CD4-positive, alpha-beta memory T cell (primary cell): Measurements from ENCODE around the gene GNG7. TPM values are rescaled to one million over a fixed set of nuclear protein-coding genes. Genes with fewer than 3 reads are reported as not detected.

Experiments used
- CTCF ChIA-PET: fragments of 350-600 bp; sonication (Branson Sonifier 250); formaldehyde crosslinking; loops from one replicate; lab custom pipeline; 2021; ENCODE audit warnings: inconsistent platforms; ENCODE audit not compliant: partially characterized antibody; lab: Charles Lee
- POLR2A ChIA-PET: fragments of 350-600 bp; sonication (Branson Sonifier 250); formaldehyde crosslinking; loops from one replicate; lab custom pipeline; 2021; ENCODE audit not compliant: partially characterized antibody; lab: Charles Lee
- DNase-seq, 5 donors: peaks; one replicate each; pipeline versions ENCODE4 v3.0.0 to v3.0.0-alpha.2; 2020 to 2022; ENCODE audit warnings: mixed read lengths in 1 of 5
- H3K27ac ChIP-seq: one replicate; pipeline ENCODE4 v1.7.0; 2013; ENCODE audit warnings: low read depth, low read length
- H3K27me3 ChIP-seq: 2 replicates; pipeline ENCODE4 v1.7.0; 2013; ENCODE audit warnings: mild to moderate bottlenecking, low read length, moderate library complexity; ENCODE audit not compliant: insufficient read depth
- H3K36me3 ChIP-seq: 2 replicates; pipeline ENCODE4 v1.7.0; 2013; ENCODE audit warnings: mild to moderate bottlenecking, low read length, moderate library complexity; ENCODE audit not compliant: insufficient read depth
- H3K4me1 ChIP-seq: 2 replicates; pipeline ENCODE4 v1.7.0; 2013; ENCODE audit warnings: mild to moderate bottlenecking, low read length, moderate library complexity; ENCODE audit not compliant: insufficient read depth
- H3K4me3 ChIP-seq, 2 donors: one replicate each; pipeline ENCODE4 v1.7.0; 2013; ENCODE audit warnings: low read length in 2 of 2, mild to moderate bottlenecking in 1 of 2
- H3K9me3 ChIP-seq, 2 donors: one replicate each; pipeline ENCODE4 v1.7.0; 2013; ENCODE audit warnings: low read length in 2 of 2, control low read depth in 1 of 2; ENCODE audit not compliant: control insufficient read depth in 1 of 2
- H3K27ac Mint-ChIP-seq, 7 donors: one replicate each; pipeline ENCODE4 v1.8.0; 2020 to 2021; ENCODE audit warnings: mixed read lengths in 7 of 7, mild to moderate bottlenecking in 6 of 7, inconsistent platforms in 3 of 7, moderate library complexity in 3 of 7
- H3K27me3 Mint-ChIP-seq, 2 donors: one replicate each; pipeline ENCODE4 v1.8.0; 2020 to 2021; ENCODE audit warnings: mixed read lengths in 2 of 2
- H3K36me3 Mint-ChIP-seq, 2 donors: one replicate each; pipeline ENCODE4 v1.8.0; 2020 to 2021; ENCODE audit warnings: mixed read lengths in 2 of 2, inconsistent platforms in 1 of 2, mild to moderate bottlenecking in 1 of 2
- H3K4me1 Mint-ChIP-seq, 4 donors: one replicate each; pipeline ENCODE4 v1.8.0; 2020 to 2021; ENCODE audit warnings: mixed read lengths in 4 of 4, mild to moderate bottlenecking in 1 of 4
- H3K4me3 Mint-ChIP-seq, 8 donors: one replicate each; pipeline ENCODE4 v1.8.0; 2020 to 2021; ENCODE audit warnings: mixed read lengths in 8 of 8, mild to moderate bottlenecking in 7 of 8, moderate library complexity in 6 of 8, inconsistent platforms in 3 of 8
- H3K9me3 Mint-ChIP-seq, 8 donors: one replicate each; pipeline ENCODE4 v1.8.0; 2020 to 2021; ENCODE audit warnings: mixed read lengths in 8 of 8, mild to moderate bottlenecking in 5 of 8, inconsistent platforms in 3 of 8, moderate library complexity in 1 of 8
- intact Hi-C: fragments of 100-400 bp; cut with micrococcal nuclease; formaldehyde crosslinking; loops from one replicate; pipeline ENCODE4 v1.15.1; 2023
- polyA plus RNA-seq, 2 donors: library from polyadenylated mRNA; unstranded; fragments of 300-500 nt; fragmentation: Illumina TruSeq; gene quantifications; one replicate each; pipeline ENCODE4 v1.2.3, GENCODE V29; 2021
- total RNA-seq, 2 experiments: library from RNA; stranded (reverse); gene quantifications; one replicate each; pipeline ENCODE4 v1.2.3, GENCODE V29; 2021

GNG7 gene
- total and polyA plus RNA-seq, 4 experiments from 2014 or later = 1.9 to 4.2 (median 3.2) TPM

DNA sequence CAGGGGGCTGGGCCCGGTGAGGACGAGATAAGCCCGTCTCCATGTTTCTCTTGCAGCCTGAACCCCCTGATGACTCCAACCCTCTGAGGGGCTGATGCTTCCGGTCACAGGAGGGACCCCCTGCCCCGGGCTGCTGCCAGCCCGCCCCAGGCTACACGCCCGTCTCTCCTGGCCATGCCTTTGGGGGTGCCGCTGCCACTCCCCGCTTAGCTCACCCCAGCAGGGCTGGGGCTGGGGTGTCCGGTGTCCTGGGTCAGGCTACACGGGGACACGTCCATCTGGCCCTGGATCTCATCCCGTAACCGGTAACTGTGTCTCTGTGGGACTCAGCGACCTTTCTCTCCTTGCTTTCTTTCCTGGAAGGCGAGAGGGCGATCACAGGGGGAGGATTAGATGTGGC is 185.8 kb downstream of the GNG7 start:
- Histone ChIP-seq H3K4me3 (no peak overlapping the region), H3K9me3 (no peaks in the 10 kb centered on the region), H3K27me3 (no peaks in the 10 kb centered on the region), H3K36me3 (no peaks in the 10 kb centered on the region), H3K4me1 (peaks cover 9% of the 10 kb centered on the region), H3K27ac (no peak overlapping the region)
- no peaks in the 10 kb centered on the region for H3K27me3 Mint-ChIP-seq
- no peak overlapping the region for H3K27ac Mint-ChIP-seq
- intact Hi-C loops = no loop called here
- CTCF ChIA-PET = no interaction called here
- POLR2A ChIA-PET = interaction anchor here (2.4 kb wide), 1 partner anchor 40 kb away, joined by 9 read pairs; the partner anchor contains the start of gene GADD45B
- H3K9me3 Mint-ChIP-seq = no peaks in the 10 kb centered on the region
- peaks cover 0 to 10% (median 2%) of the 10 kb centered on the region in 4 donors for H3K4me1 Mint-ChIP-seq
- no peaks in the 10 kb centered on the region for H3K36me3 Mint-ChIP-seq
- no peak overlapping the region for H3K4me3 Mint-ChIP-seq
- no peak for DNase-seq

DNA sequence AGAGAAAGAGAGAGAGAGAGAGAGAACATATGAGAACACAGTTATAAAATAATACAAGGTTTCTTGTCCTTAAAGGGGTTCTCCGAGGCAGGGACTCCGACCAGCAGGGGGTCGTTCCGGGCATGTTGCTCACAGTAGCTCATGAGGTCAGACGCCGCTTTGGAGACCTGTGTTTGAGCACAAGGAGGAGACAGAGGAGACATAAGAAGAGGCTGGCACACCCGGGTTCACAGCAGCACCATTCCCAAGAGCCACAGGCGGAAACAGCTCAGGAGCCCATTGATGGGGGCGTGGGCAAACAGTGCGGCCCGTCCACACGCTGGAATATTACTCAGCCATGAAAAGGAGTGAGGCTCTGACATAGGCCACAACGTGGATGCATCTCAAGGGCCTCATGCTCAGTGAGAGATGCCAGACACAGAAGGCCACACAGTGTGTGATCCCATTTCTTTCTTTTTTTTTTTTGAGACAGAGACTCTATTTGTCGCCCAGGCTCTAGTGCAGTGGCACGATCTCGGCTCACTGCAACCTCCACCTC is 187.4 kb downstream of the GNG7 start:
- H3K36me3 ChIP-seq = no peaks in the 10 kb centered on the region
- Mint-ChIP-seq H3K36me3 (no peaks in the 10 kb centered on the region), H3K4me1 (peaks cover 0 to 10% (median 2%) of the 10 kb centered on the region in 4 donors), H3K9me3 (no peaks in the 10 kb centered on the region), H3K4me3 (no peak overlapping the region), H3K27ac (peak overlapping the region in 2 of 7 donors; percentile 64 to 75), H3K27me3 (no peaks in the 10 kb centered on the region)
- no peak for DNase-seq
- H3K4me1 ChIP-seq = peaks cover 9% of the 10 kb centered on the region
- no peaks in the 10 kb centered on the region for H3K9me3 ChIP-seq
- CTCF ChIA-PET = interaction anchor here (1.1 kb wide), 1 partner anchor 63 kb away, joined by 3 read pairs; no protein-coding TSS in a partner anchor
- intact Hi-C loops = no loop called here
- H3K4me3 ChIP-seq = no peak overlapping the region
- no peak overlapping the region for H3K27ac ChIP-seq
- POLR2A ChIA-PET = no interaction called here
- H3K27me3 ChIP-seq = no peaks in the 10 kb centered on the region

DNA sequence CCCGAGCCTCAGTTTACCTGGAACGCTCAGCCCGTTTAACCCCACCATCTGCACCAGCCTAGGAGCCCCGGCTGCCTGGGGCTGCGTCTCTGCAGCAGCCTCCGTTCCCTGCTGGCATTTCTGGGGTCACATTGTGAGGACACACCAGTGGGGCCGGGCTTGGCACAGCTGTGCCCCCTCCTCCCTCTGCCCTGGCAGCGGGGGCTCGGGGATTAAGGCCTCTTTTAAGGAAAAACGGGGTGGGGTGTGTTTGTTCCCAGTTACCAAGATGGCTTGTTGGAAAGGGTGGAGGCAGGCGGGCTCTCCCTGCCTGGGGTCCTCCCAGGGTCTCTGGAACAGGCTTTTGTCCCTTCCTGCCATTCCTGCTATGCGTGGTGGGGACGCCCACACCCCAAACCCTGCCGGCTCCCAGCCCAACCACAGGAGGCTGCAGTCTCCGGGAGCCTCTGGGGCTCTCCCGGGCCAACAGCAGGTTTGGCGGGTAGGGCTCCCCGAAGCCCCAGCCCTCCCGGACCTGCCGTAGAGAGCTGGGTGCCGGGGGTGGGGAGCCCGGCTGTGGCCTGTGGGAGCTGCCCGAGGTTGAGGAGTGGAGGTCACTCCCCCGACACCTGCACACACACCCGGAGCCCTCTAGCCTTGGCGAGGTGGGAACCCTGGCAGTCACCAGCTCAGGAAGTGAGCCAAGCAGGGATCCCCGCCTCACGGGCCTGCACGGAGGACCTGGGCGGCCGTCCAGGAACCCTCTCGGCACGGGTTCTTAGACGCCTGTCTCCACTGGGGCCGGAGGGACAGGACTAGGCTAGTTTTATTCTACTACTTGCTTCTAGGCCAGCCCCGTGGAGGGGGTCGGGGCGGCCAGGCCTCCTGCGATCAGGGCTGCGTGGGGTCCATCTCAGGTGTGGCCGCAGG is 189.7 kb downstream of the GNG7 start:
- peaks cover under 1% of the 10 kb centered on the region for H3K4me1 ChIP-seq
- H3K4me1 Mint-ChIP-seq = peaks cover 3 to 8% (median 4%) of the 10 kb centered on the region in 4 donors
- H3K27ac ChIP-seq = no peak overlapping the region
- no peaks in the 10 kb centered on the region for H3K27me3 Mint-ChIP-seq
- H3K4me3 ChIP-seq = no peak overlapping the region
- no peaks in the 10 kb centered on the region for H3K9me3 Mint-ChIP-seq
- POLR2A ChIA-PET = no interaction called here
- DNase-seq = no peak
- CTCF ChIA-PET = no interaction called here
- H3K36me3 Mint-ChIP-seq = no peaks in the 10 kb centered on the region
- no peaks in the 10 kb centered on the region for H3K9me3 ChIP-seq
- H3K36me3 ChIP-seq = no peaks in the 10 kb centered on the region
- intact Hi-C loops = no loop called here
- H3K27me3 ChIP-seq = no peaks in the 10 kb centered on the region
- H3K27ac Mint-ChIP-seq = no peak overlapping the region
- no peak overlapping the region for H3K4me3 Mint-ChIP-seq

DNA sequence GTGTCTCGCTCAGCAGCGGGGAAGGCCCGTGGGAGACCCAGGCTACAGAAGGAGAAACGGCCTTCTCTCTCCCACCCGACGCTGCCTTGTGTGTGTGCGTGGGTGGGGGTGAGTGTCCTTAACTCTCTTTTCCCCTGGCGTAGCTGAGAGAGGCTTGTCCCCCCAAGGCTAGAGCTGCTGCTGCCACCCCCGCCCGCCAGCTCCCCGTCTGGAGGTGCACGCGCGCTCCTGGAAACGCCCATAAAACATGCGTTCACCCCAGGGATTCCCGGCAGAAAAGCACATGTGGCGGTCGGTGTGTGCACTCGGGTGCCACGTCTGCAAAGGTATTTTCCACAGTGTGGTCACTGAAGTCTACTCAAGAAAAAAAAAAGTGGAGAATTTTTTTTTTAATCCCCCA is 190.5 kb downstream of the GNG7 start:
- Histone ChIP-seq H3K27ac (no peak overlapping the region), H3K36me3 (no peaks in the 10 kb centered on the region), H3K27me3 (no peaks in the 10 kb centered on the region), H3K4me1 (peaks cover 4% of the 10 kb centered on the region), H3K9me3 (no peaks in the 10 kb centered on the region), H3K4me3 (no peak overlapping the region)
- DNase-seq = no peak
- Mint-ChIP-seq H3K9me3 (no peaks in the 10 kb centered on the region), H3K27ac (no peak overlapping the region), H3K4me3 (no peak overlapping the region), H3K36me3 (no peaks in the 10 kb centered on the region), H3K27me3 (no peaks in the 10 kb centered on the region), H3K4me1 (peaks cover 6 to 15% (median 9%) of the 10 kb centered on the region in 4 donors)
- ChIA-PET POLR2A (no interaction called here), CTCF (no interaction called here)
- intact Hi-C loops = no loop called here

DNA sequence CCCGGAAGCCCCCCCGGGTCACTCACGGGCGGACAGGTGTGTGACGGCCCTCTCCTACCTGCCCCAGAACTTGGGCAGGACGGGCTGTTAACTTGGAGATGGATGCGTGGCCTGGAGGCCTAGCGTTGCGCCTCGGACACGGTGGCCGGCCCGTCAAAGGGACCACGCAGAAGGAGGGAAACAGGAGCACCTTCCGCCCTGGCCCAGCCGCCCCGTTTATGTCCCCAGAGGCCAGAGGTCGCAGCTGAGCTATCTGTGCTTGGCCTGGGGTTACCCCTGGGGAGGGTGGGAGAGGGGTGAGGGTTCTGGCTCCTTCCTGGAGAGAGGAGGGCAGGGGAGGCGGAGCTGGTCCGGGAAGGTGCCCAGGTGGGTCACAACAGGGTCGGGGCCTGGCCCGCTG is 190.9 kb downstream of the GNG7 start:
- CTCF ChIA-PET = no interaction called here
- Histone ChIP-seq H3K4me3 (no peak overlapping the region), H3K27ac (no peak overlapping the region), H3K4me1 (peaks cover 5% of the 10 kb centered on the region), H3K9me3 (no peaks in the 10 kb centered on the region), H3K27me3 (no peaks in the 10 kb centered on the region), H3K36me3 (no peaks in the 10 kb centered on the region)
- Mint-ChIP-seq H3K27ac (no peak overlapping the region), H3K4me3 (no peak overlapping the region), H3K27me3 (no peaks in the 10 kb centered on the region), H3K9me3 (no peaks in the 10 kb centered on the region), H3K36me3 (no peaks in the 10 kb centered on the region), H3K4me1 (peaks cover 7 to 18% (median 11%) of the 10 kb centered on the region in 4 donors)
- DNase-seq = no peak
- intact Hi-C loops = no loop called here
- POLR2A ChIA-PET = no interaction called here

DNA sequence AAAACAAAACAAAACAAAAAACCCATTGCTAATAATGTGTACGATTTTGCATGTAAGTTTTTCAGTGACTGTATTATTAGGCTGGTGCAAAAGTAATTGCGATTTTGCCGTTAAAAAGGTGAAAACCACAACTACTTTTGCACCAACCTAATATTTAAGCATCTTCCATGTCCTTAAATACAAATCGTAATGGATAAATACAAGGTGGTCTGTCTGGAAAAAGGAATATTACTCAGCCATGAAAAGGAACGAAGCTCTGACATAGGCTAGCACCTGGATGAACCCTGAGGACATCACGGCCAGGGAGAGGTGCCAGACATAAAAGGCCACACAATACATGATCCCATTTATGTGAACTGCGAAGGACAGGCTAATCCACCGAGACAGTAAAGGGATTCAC is 193.4 kb downstream of the GNG7 start:
- ChIA-PET POLR2A (interaction anchor here (8.3 kb wide), 1 partner anchor 32 kb away, joined by 271 read pairs; the partner anchor contains the start of gene GADD45B), CTCF (interaction anchor here (1.3 kb wide), 1 partner anchor 102 kb away, joined by 3 read pairs; no protein-coding TSS in a partner anchor)
- H3K27me3 Mint-ChIP-seq = no peaks in the 10 kb centered on the region
- no peak overlapping the region for H3K27ac ChIP-seq
- H3K4me3 ChIP-seq = no peak overlapping the region
- H3K4me1 Mint-ChIP-seq = peaks cover 6 to 29% (median 14%) of the 10 kb centered on the region in 4 donors
- H3K36me3 Mint-ChIP-seq = no peaks in the 10 kb centered on the region
- no peak for DNase-seq
- no peaks in the 10 kb centered on the region for H3K9me3 ChIP-seq
- H3K36me3 ChIP-seq = no peaks in the 10 kb centered on the region
- peaks cover 7% of the 10 kb centered on the region for H3K4me1 ChIP-seq
- no peak overlapping the region for H3K4me3 Mint-ChIP-seq
- intact Hi-C loops = no loop called here
- no peak overlapping the region for H3K27ac Mint-ChIP-seq
- H3K27me3 ChIP-seq = no peaks in the 10 kb centered on the region
- no peaks in the 10 kb centered on the region for H3K9me3 Mint-ChIP-seq

DNA sequence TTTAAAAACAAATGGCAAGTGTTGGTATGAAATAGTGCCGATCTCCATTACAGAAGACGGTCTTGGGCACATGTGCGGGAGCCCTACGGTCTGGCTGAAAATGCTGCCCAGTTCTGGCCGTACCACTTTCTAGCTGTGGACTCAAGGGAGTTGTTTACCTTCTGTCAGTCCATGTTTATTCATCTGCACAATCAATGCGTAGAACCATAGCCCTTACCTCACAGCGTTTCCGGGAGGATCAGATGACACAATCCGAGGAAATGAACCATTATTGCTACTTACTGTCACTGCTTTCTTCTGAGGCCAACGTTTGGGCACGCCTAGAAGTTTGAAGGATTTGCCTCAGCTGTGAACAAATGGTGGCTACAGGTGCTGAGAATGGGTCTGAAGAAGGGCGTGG is 195.4 kb downstream of the GNG7 start:
- DNase-seq = peak; percentile 48 to 77 (median 62)
- intact Hi-C loops = no loop called here
- peaks cover 25% of the 10 kb centered on the region for H3K4me1 ChIP-seq
- H3K27ac ChIP-seq = no peak overlapping the region
- Mint-ChIP-seq H3K36me3 (no peaks in the 10 kb centered on the region), H3K27ac (peak overlapping the region; percentile 73 to 93 (median 83)), H3K4me1 (peaks cover 15 to 41% (median 24%) of the 10 kb centered on the region in 4 donors), H3K27me3 (no peaks in the 10 kb centered on the region), H3K4me3 (peak overlapping the region in 6 of 8 donors; percentile 39 to 72 (median 60)), H3K9me3 (no peaks in the 10 kb centered on the region)
- H3K27me3 ChIP-seq = no peaks in the 10 kb centered on the region
- CTCF ChIA-PET = no interaction called here
- POLR2A ChIA-PET = interaction anchor here (1.1 to 8.3 kb wide), 4 partner anchors 12 to 113 kb away, joined by 4 to 271 read pairs (median 6); partner anchors contain the start of gene GADD45B
- no peak overlapping the region for H3K4me3 ChIP-seq
- no peaks in the 10 kb centered on the region for H3K36me3 ChIP-seq
- no peaks in the 10 kb centered on the region for H3K9me3 ChIP-seq
